Stomach (tissue), 9 donors: ENCODE data around the gene BORCS8. TPM values are rescaled to one million over a fixed set of nuclear protein-coding genes. Genes with fewer than 3 reads are reported as not detected.

Experiments used
- DNase-seq, 2 donors: peaks; one replicate each; pipeline versions ENCODE4 v3.0.0 to v3.0.0-alpha.2; 2013 to 2019
- H3K27ac ChIP-seq, 5 donors: fragments of 200-600 bp in 4 of 5; sonication (generic) in 4 of 5; one replicate each; pipeline ENCODE4 v1.5.1; 2013 to 2019; ENCODE audit warnings: mild to moderate bottlenecking in 1 of 5, moderate library complexity in 1 of 5
- H3K27me3 ChIP-seq, 3 donors: fragments of 200-600 bp; sonication (generic); one replicate each; pipeline ENCODE4 v1.5.1; 2017 to 2019; ENCODE audit warnings: mixed run types in 1 of 3
- H3K36me3 ChIP-seq, 4 donors: fragments of 200-600 bp; sonication (generic); 1 replicate in 3 of 4; 2 replicates in 1 of 4; pipeline ENCODE4 v1.5.1; 2016 to 2019
- H3K4me1 ChIP-seq, 4 donors: fragments of 200-600 bp; sonication (generic); one replicate each; pipeline ENCODE4 v1.5.1; 2016 to 2019
- H3K4me3 ChIP-seq, 4 donors: fragments of 200-600 bp; sonication (generic) in 3 of 4; one replicate each; pipeline ENCODE4 v1.5.1; 2016 to 2019; ENCODE audit warnings: mild to moderate bottlenecking in 1 of 4
- H3K9me3 ChIP-seq, 4 donors: fragments of 200-600 bp; sonication (generic); one replicate each; pipeline ENCODE4 v1.5.1; 2016 to 2019
- EP300 ChIP-seq: sonication (generic); formaldehyde crosslinking; IDR thresholded peaks from one replicate; pipeline ENCODE4 v1.6.1; 2017; ENCODE audit warnings: antibody characterized with exemption
- POLR2A ChIP-seq, 4 donors: fragments of 450-650 bp; IDR thresholded peaks; one replicate each; pipeline ENCODE4 v1.6.1; 2016; ENCODE audit warnings: antibody characterized with exemption in 4 of 4, control low read depth in 2 of 4, mild to moderate bottlenecking in 1 of 4, moderate library complexity in 1 of 4
- POLR2AphosphoS5 ChIP-seq, 3 donors: sonication (generic); formaldehyde crosslinking; IDR thresholded peaks; one replicate each; pipeline ENCODE4 v1.6.1; 2016; ENCODE audit warnings: antibody characterized with exemption in 3 of 3
- WGBS, 5 donors: extraction: QIAGEN DNeasy Blood & Tissue Kit in 3 of 5; methylation state at CpG; one replicate each; pipeline versions ENCODE4 v1.1.5 to v1.1.7; 2013 to 2018; 5-methylcytosine and 5-hydroxymethylcytosine counted together
- intact Hi-C: fragments of 100-400 bp; cut with DNase I; formaldehyde crosslinking; loops from one replicate; pipeline ENCODE4 v1.15.1; 2023; ENCODE audit warnings: low total_unique reads
- polyA plus RNA-seq, 3 donors: library from polyadenylated mRNA; stranded (reverse); fragments of 200-250 nt; gene quantifications; one replicate each; pipeline ENCODE4 v1.2.3, GENCODE V29; 2013
- total RNA-seq, 5 donors: library from RNA; depleted of rRNA; stranded (reverse); fragments of >200 nt; gene quantifications; one replicate each; pipeline versions ENCODE4 v1.1.0 to v1.2.3, GENCODE V29; 2014 to 2016
- TF ChIP-seq, protein P1 (sequence below), 7 experiments: fragments of 450-650 bp in 4 of 7; fragments of 200-600 bp in 3 of 7; sonication (generic) in 3 of 7; IDR thresholded peaks; one replicate each; pipeline ENCODE4 v1.5.1; 2016 to 2019; ENCODE audit warnings: antibody characterized with exemption in 7 of 7, control low read depth in 2 of 7, mild to moderate bottlenecking in 1 of 7
- donor health status: healthy with polysubstance abuse.
- donor health status: Bipolar disorder and iron deficiency.
- donor health status: healthy.

Gene BORCS8
- total and polyA plus RNA-seq, 8 donors = 8.3 to 96.9 (median 28.1) TPM

GRCh38 chr19:19160461-19161035, 31.4 kb downstream of the BORCS8 start:
- Histone ChIP-seq H3K4me1 (no peaks in the 10 kb centered on the region), H3K4me3 (no peak overlapping the region), H3K36me3 (peaks cover 0 to 19% (median 13%) of the 10 kb centered on the region in 4 donors), H3K27me3 (no peaks in the 10 kb centered on the region), H3K27ac (no peak overlapping the region), H3K9me3 (no peaks in the 10 kb centered on the region)
- intact Hi-C loops = no loop called here
- TF ChIP-seq POLR2A (IDR thresholded peaks at IDR 0.05) (no peak), EP300 (no peak), POLR2AphosphoS5 (IDR thresholded peaks at IDR 0.05) (no peak)
- TF ChIP-seq, protein P1, sequence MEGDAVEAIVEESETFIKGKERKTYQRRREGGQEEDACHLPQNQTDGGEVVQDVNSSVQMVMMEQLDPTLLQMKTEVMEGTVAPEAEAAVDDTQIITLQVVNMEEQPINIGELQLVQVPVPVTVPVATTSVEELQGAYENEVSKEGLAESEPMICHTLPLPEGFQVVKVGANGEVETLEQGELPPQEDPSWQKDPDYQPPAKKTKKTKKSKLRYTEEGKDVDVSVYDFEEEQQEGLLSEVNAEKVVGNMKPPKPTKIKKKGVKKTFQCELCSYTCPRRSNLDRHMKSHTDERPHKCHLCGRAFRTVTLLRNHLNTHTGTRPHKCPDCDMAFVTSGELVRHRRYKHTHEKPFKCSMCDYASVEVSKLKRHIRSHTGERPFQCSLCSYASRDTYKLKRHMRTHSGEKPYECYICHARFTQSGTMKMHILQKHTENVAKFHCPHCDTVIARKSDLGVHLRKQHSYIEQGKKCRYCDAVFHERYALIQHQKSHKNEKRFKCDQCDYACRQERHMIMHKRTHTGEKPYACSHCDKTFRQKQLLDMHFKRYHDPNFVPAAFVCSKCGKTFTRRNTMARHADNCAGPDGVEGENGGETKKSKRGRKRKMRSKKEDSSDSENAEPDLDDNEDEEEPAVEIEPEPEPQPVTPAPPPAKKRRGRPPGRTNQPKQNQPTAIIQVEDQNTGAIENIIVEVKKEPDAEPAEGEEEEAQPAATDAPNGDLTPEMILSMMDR (IDR thresholded peaks at IDR 0.05) = no peak
- no peak for DNase-seq
- 55 to 80% (median 56%) methylated on average over 9 to 26 of the region's 26 CpGs for WGBS, 5 donors

GRCh38 chr19:19159534-19159933, 32.4 kb downstream of the BORCS8 start:
- Histone ChIP-seq H3K4me3 (no peak overlapping the region), H3K27me3 (no peaks in the 10 kb centered on the region), H3K27ac (no peak overlapping the region), H3K36me3 (peaks cover 0 to 17% (median 13%) of the 10 kb centered on the region in 4 donors), H3K9me3 (no peaks in the 10 kb centered on the region), H3K4me1 (no peaks in the 10 kb centered on the region)
- TF ChIP-seq POLR2A (IDR thresholded peaks at IDR 0.05) (no peak), POLR2AphosphoS5 (IDR thresholded peaks at IDR 0.05) (no peak), EP300 (no peak)
- TF ChIP-seq, protein P1 (IDR thresholded peaks at IDR 0.05) = no peak
- WGBS, 5 donors = 85 to 97% (median 94%) methylated on average over 4 of the region's 4 CpGs
- DNase-seq = no peak
- intact Hi-C loops = no loop called here

GRCh38 chr19:19157808-19158207, 34.1 kb downstream of the BORCS8 start:
- Histone ChIP-seq H3K27me3 (no peaks in the 10 kb centered on the region), H3K4me3 (no peak overlapping the region), H3K36me3 (peaks cover 0 to 17% (median 13%) of the 10 kb centered on the region in 4 donors), H3K4me1 (no peaks in the 10 kb centered on the region), H3K27ac (no peak overlapping the region), H3K9me3 (no peaks in the 10 kb centered on the region)
- intact Hi-C loops = no loop called here
- WGBS, 5 donors = 76 to 90% (median 82%) methylated on average over 6 of the region's 6 CpGs
- no peak for DNase-seq
- TF ChIP-seq, protein P1 (IDR thresholded peaks at IDR 0.05) = no peak
- TF ChIP-seq EP300 = no peak
- no peak for TF ChIP-seq POLR2AphosphoS5 (IDR thresholded peaks at IDR 0.05)
- TF ChIP-seq POLR2A (IDR thresholded peaks at IDR 0.05) = no peak

GRCh38 chr19:19155495-19156219, 36.3 kb downstream of the BORCS8 start:
- Histone ChIP-seq H3K4me3 (no peak overlapping the region), H3K9me3 (no peaks in the 10 kb centered on the region), H3K36me3 (peaks cover 0 to 17% (median 13%) of the 10 kb centered on the region in 4 donors), H3K27me3 (no peaks in the 10 kb centered on the region), H3K27ac (no peak overlapping the region), H3K4me1 (no peaks in the 10 kb centered on the region)
- WGBS, 5 donors = 91 to 97% (median 95%) methylated on average over 9 to 10 of the region's 10 CpGs
- DNase-seq = peak in 1 of 2 donors; percentile 38
- TF ChIP-seq, protein P1 (IDR thresholded peaks at IDR 0.05) = no peak
- intact Hi-C loops = no loop called here
